ENCODE measurements around the gene SAMSN1. TPM values are rescaled to one million over a fixed set of nuclear protein-coding genes. Genes with fewer than 3 reads are reported as not detected.
"Not testable (repeated sequence)": the region's sequence is repeated elsewhere in the genome, so short reads cannot be mapped to it uniquely, and the experiment has no call there.

Gene SAMSN1
- total RNA-seq, 1 donor from 2014 or later, result 1.7 TPM

GRCh38 chr21:14567331-14568279 is 21.5 kb upstream of the SAMSN1 start:
- intact Hi-C loops (cut with micrococcal nuclease), result no loop called here
- DNase-seq (no peak), ATAC-seq (no peak)

GRCh38 chr21:14566894-14567293 is 20.8 kb upstream of the SAMSN1 start:
- ATAC-seq (no peak), DNase-seq (no peak)
- intact Hi-C loops (cut with micrococcal nuclease), result no loop called here

GRCh38 chr21:14562959-14563358 is 16.8 kb upstream of the SAMSN1 start:
- no peak for DNase-seq
- intact Hi-C loops (cut with micrococcal nuclease), result no loop called here
- no peak for ATAC-seq

- ATAC-seq (no peak), DNase-seq (no peak)
- intact Hi-C loops (cut with micrococcal nuclease), result no loop called here
Observed at GRCh38 chr21:14560555-14560954, 14.4 kb upstream of the SAMSN1 start.

- DNase-seq (no peak), ATAC-seq (no peak)
- intact Hi-C loops (cut with micrococcal nuclease), result no loop called here
Observed at GRCh38 chr21:14560139-14560538, 14.0 kb upstream of the SAMSN1 start.

- intact Hi-C loops (cut with micrococcal nuclease), result no loop called here
- DNase-seq, result no peak
- no peak for ATAC-seq
Observed at GRCh38 chr21:14559102-14559501, 13.0 kb upstream of the SAMSN1 start.

- DNase-seq, result no peak
- intact Hi-C loops (cut with micrococcal nuclease), result no loop called here
- ATAC-seq, result no peak
Observed at GRCh38 chr21:14557413-14557812, 11.3 kb upstream of the SAMSN1 start.

GRCh38 chr21:14554948-14555347 is 8.8 kb upstream of the SAMSN1 start:
- no peak for DNase-seq
- no peak for ATAC-seq
- intact Hi-C loops (cut with micrococcal nuclease), result no loop called here

- ATAC-seq (no peak), DNase-seq (no peak)
- intact Hi-C loops (cut with micrococcal nuclease), result no loop called here
Observed at GRCh38 chr21:14553422-14553821, 7.3 kb upstream of the SAMSN1 start.

- intact Hi-C loops (cut with micrococcal nuclease), result no loop called here
- ATAC-seq (no peak), DNase-seq (no peak)
Observed at GRCh38 chr21:14551741-14552140, 5.6 kb upstream of the SAMSN1 start.

- intact Hi-C loops (cut with micrococcal nuclease), result no loop called here
- DNase-seq (no peak), ATAC-seq (no peak)
Observed at GRCh38 chr21:14550135-14550534, 4.0 kb upstream of the SAMSN1 start.

GRCh38 chr21:14548779-14549178 is 2.7 kb upstream of the SAMSN1 start:
- peak; percentile 45 for ATAC-seq
- intact Hi-C loops (cut with micrococcal nuclease), result no loop called here
- DNase-seq, result no peak

- DNase-seq (no peak), ATAC-seq (no peak)
- intact Hi-C loops (cut with micrococcal nuclease), result no loop called here
Observed at GRCh38 chr21:14547834-14548513, 1.9 kb upstream of the SAMSN1 start.

- DNase-seq; ATAC-seq; intact Hi-C loops (cut with micrococcal nuclease): not testable (repeated sequence)
Observed at GRCh38 chr21:14546719-14547118, 604 bp upstream of the SAMSN1 start.

GRCh38 chr21:14543983-14544382 is 2.1 kb downstream of the SAMSN1 start:
- DNase-seq (no peak), ATAC-seq (no peak)
- intact Hi-C loops (cut with micrococcal nuclease), result no loop called here

- ATAC-seq, result no peak
- intact Hi-C loops (cut with micrococcal nuclease), result no loop called here
Observed at GRCh38 chr21:14542638-14543037, 3.5 kb downstream of the SAMSN1 start.

GRCh38 chr21:14541841-14542490 is 4.1 kb downstream of the SAMSN1 start:
- ATAC-seq, result peak; percentile 39
- intact Hi-C loops (cut with micrococcal nuclease), result no loop called here
- DNase-seq, result peak; percentile 29

More at GRCh38 chr21:14542638-14543037, 3.5 kb downstream of the SAMSN1 start:
- DNase-seq, result no peak

GRCh38 chr21:14538483-14538882 is 7.6 kb downstream of the SAMSN1 start:
- ATAC-seq (no peak), DNase-seq (no peak)
- intact Hi-C loops (cut with micrococcal nuclease), result no loop called here

- intact Hi-C loops (cut with micrococcal nuclease), result no loop called here
- DNase-seq (no peak), ATAC-seq (no peak)
Observed at GRCh38 chr21:14536929-14537328, 9.2 kb downstream of the SAMSN1 start.

GRCh38 chr21:14535702-14536101 is 10.4 kb downstream of the SAMSN1 start:
- DNase-seq, result no peak
- intact Hi-C loops (cut with micrococcal nuclease), result no loop called here
- no peak for ATAC-seq

Measured in left ventricle myocardium superior (tissue), 1 donor.